ENCODE measurements around the gene WBP1L. TPM values are rescaled to one million over a fixed set of nuclear protein-coding genes. Genes with fewer than 3 reads are reported as not detected.

The WBP1L gene
- total and polyA plus RNA-seq, 4 donors = 12.3 to 43.6 (median 27.6) TPM

DNA sequence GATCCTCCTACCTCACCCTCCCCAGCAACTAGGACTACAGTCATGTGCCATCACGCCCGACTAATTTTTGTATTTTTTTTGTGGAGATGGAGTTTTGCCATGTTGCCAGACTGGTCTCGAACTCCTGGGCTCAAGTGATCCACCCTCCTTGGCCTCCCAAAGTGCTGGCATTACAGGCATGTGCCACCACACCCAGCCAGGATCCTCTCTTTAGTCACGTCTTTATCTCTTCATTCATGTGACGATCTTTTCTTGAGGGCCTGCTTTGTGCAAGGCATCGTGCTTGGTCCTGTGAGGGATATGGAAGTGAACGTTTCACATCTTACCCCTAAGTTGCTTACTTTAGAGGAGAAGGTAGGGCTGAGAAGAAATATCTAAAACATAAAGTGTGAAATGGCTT lies 21.6 kb downstream of the WBP1L start:
- peaks cover 0 to 2% (median 0%) of the 10 kb centered on the region in 4 donors for H3K36me3 ChIP-seq (ENCODE audit: control insufficient read depth in 4 of 4, insufficient read depth in 3 of 4, low read depth in 1 of 4, low read length in 3 of 4)
- TF ChIP-seq, protein P1, sequence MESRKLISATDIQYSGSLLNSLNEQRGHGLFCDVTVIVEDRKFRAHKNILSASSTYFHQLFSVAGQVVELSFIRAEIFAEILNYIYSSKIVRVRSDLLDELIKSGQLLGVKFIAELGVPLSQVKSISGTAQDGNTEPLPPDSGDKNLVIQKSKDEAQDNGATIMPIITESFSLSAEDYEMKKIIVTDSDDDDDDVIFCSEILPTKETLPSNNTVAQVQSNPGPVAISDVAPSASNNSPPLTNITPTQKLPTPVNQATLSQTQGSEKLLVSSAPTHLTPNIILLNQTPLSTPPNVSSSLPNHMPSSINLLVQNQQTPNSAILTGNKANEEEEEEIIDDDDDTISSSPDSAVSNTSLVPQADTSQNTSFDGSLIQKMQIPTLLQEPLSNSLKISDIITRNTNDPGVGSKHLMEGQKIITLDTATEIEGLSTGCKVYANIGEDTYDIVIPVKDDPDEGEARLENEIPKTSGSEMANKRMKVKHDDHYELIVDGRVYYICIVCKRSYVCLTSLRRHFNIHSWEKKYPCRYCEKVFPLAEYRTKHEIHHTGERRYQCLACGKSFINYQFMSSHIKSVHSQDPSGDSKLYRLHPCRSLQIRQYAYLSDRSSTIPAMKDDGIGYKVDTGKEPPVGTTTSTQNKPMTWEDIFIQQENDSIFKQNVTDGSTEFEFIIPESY (IDR thresholded peaks at IDR 0.05) = no peak
- no peak for TF ChIP-seq NR2F2 (IDR thresholded peaks at IDR 0.05)
- TF ChIP-seq YY1 (IDR thresholded peaks at IDR 0.05) = no peak
- TF ChIP-seq SP1 (IDR thresholded peaks at IDR 0.05) = no peak
- TF ChIP-seq, protein P2, sequence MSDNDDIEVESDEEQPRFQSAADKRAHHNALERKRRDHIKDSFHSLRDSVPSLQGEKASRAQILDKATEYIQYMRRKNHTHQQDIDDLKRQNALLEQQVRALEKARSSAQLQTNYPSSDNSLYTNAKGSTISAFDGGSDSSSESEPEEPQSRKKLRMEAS (IDR thresholded peaks at IDR 0.05) = no peak
- no peak for TF ChIP-seq TAF1 (conservative IDR thresholded peaks at IDR 0.05)
- TF ChIP-seq FOXA2 (IDR thresholded peaks at IDR 0.05) = no peak
- TF ChIP-seq, protein P3, sequence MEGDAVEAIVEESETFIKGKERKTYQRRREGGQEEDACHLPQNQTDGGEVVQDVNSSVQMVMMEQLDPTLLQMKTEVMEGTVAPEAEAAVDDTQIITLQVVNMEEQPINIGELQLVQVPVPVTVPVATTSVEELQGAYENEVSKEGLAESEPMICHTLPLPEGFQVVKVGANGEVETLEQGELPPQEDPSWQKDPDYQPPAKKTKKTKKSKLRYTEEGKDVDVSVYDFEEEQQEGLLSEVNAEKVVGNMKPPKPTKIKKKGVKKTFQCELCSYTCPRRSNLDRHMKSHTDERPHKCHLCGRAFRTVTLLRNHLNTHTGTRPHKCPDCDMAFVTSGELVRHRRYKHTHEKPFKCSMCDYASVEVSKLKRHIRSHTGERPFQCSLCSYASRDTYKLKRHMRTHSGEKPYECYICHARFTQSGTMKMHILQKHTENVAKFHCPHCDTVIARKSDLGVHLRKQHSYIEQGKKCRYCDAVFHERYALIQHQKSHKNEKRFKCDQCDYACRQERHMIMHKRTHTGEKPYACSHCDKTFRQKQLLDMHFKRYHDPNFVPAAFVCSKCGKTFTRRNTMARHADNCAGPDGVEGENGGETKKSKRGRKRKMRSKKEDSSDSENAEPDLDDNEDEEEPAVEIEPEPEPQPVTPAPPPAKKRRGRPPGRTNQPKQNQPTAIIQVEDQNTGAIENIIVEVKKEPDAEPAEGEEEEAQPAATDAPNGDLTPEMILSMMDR (IDR thresholded peaks at IDR 0.05; ENCODE audit: low read depth, low read length, missing input control) = no peak
- TF ChIP-seq HNF4G (IDR thresholded peaks at IDR 0.05) = no peak
- TF ChIP-seq EGR1 (IDR thresholded peaks at IDR 0.05; ENCODE audit: low read depth in 2 of 2) = no peak
- H3K27me3 ChIP-seq (ENCODE audit: control insufficient read depth in 4 of 4, insufficient read depth in 4 of 4, low read length in 3 of 4) = no peaks in the 10 kb centered on the region
- no peaks in the 10 kb centered on the region for H3K9me3 ChIP-seq (ENCODE audit: control insufficient read depth in 4 of 4, low read length in 3 of 4)
- 83% methylated on average over 7 of the region's 7 CpGs for WGBS
- peaks cover 16 to 32% (median 23%) of the 10 kb centered on the region in 4 donors for H3K4me1 ChIP-seq (ENCODE audit: control insufficient read depth in 4 of 4, insufficient read depth in 4 of 4, low read length in 3 of 4)
- H3K27ac ChIP-seq (ENCODE audit: low read depth in 1 of 2, low read length in 2 of 2) = peak overlapping the region in 1 of 2 donors; percentile 42
- no peak overlapping the region for H3K9ac ChIP-seq (ENCODE audit: low read depth in 1 of 2, low read length in 2 of 2)
- H3K4me3 ChIP-seq (ENCODE audit: low read depth in 1 of 3, low read length in 3 of 3) = no peak overlapping the region
- no peak for DNase-seq (ENCODE audit: low spot score)

DNA sequence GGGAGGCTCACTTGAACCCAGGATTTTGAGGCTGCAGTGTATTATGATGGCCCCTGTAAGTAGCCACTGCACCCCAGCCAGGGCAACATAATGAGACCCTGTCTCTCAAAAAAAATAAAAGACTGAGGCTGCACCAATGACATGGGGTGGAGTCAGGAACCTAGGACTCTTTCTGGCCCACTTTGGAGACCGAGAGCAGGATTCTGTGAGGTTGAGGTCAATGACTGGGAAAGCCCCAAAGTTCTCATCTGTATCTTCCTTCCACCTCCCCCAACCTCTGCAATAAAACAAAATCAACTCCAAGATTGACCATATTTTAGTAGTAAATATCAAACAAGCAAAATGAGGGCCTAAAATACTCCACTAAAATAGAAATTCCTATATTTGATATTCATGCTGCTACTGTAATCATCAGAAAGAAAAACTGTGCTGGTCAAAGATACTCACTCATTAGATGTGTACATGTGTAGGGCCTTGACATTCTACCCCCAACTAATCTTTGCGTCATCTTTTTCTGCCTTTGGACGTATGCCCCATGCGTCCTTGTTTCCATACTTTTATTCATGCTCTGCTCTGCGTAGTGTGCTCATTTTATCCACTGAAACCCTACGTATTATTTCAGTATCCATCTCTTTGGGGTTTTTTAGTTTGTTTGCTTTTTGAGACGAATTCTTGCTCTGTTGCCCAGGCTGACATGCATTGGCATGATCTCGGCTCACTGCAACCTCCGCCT lies 23.8 kb downstream of the WBP1L start:
- Histone ChIP-seq H3K9ac (ENCODE audit: low read depth in 1 of 2, low read length in 2 of 2) (no peak overlapping the region), H3K9me3 (ENCODE audit: control insufficient read depth in 4 of 4, low read length in 3 of 4) (no peaks in the 10 kb centered on the region), H3K27ac (ENCODE audit: low read depth in 1 of 2, low read length in 2 of 2) (no peak overlapping the region), H3K27me3 (ENCODE audit: control insufficient read depth in 4 of 4, insufficient read depth in 4 of 4, low read length in 3 of 4) (no peaks in the 10 kb centered on the region), H3K36me3 (ENCODE audit: control insufficient read depth in 4 of 4, insufficient read depth in 3 of 4, low read depth in 1 of 4, low read length in 3 of 4) (peaks cover 0 to 2% (median 0%) of the 10 kb centered on the region in 4 donors), H3K4me3 (ENCODE audit: low read depth in 1 of 3, low read length in 3 of 3) (no peak overlapping the region), H3K4me1 (ENCODE audit: control insufficient read depth in 4 of 4, insufficient read depth in 4 of 4, low read length in 3 of 4) (peaks cover 14 to 23% (median 17%) of the 10 kb centered on the region in 4 donors)
- 81% methylated on average over 9 of the region's 9 CpGs for WGBS
- DNase-seq (ENCODE audit: low spot score) = no peak
- TF ChIP-seq NR2F2 (IDR thresholded peaks at IDR 0.05) (no peak), FOXA2 (IDR thresholded peaks at IDR 0.05) (no peak), JUND (IDR thresholded peaks at IDR 0.05) (no peak), FOXA1 (IDR thresholded peaks at IDR 0.05) (no peak), YY1 (IDR thresholded peaks at IDR 0.05) (no peak), HNF4G (IDR thresholded peaks at IDR 0.05) (no peak)
- TF ChIP-seq, protein P4, sequence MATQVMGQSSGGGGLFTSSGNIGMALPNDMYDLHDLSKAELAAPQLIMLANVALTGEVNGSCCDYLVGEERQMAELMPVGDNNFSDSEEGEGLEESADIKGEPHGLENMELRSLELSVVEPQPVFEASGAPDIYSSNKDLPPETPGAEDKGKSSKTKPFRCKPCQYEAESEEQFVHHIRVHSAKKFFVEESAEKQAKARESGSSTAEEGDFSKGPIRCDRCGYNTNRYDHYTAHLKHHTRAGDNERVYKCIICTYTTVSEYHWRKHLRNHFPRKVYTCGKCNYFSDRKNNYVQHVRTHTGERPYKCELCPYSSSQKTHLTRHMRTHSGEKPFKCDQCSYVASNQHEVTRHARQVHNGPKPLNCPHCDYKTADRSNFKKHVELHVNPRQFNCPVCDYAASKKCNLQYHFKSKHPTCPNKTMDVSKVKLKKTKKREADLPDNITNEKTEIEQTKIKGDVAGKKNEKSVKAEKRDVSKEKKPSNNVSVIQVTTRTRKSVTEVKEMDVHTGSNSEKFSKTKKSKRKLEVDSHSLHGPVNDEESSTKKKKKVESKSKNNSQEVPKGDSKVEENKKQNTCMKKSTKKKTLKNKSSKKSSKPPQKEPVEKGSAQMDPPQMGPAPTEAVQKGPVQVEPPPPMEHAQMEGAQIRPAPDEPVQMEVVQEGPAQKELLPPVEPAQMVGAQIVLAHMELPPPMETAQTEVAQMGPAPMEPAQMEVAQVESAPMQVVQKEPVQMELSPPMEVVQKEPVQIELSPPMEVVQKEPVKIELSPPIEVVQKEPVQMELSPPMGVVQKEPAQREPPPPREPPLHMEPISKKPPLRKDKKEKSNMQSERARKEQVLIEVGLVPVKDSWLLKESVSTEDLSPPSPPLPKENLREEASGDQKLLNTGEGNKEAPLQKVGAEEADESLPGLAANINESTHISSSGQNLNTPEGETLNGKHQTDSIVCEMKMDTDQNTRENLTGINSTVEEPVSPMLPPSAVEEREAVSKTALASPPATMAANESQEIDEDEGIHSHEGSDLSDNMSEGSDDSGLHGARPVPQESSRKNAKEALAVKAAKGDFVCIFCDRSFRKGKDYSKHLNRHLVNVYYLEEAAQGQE (IDR thresholded peaks at IDR 0.05) = no peak
- TF ChIP-seq, protein P1 (IDR thresholded peaks at IDR 0.05) = no peak

All from liver (tissue), 9 donors.